Activated naive CD8-positive, alpha-beta T cell treated with anti-CD3 and anti-CD28 coated beads, Interleukin-2, amount 10 ng/mL, durations not matched to agents 7 days and 5 days (primary cell): ENCODE data around the gene SELENON. TPM values are rescaled to one million over a fixed set of nuclear protein-coding genes. Genes with fewer than 3 reads are reported as not detected.

Source experiments
- ATAC-seq: fragments of 150-1000 bp; cut with Tn5 transposase; one replicate; pipeline ENCODE4 v1.10.0; 2021; ENCODE audit warnings: low read depth, moderate library complexity
- POLR2A ChIA-PET: fragments of 350-600 bp; sonication (Branson Sonifier 250); formaldehyde crosslinking; loops from one replicate; lab custom pipeline; 2021; ENCODE audit warnings: antibody characterized with exemption; lab: Charles Lee
- DNase-seq: peaks from one replicate; pipeline ENCODE4 v3.0.0; 2021
- H3K27ac Mint-ChIP-seq: one replicate; pipeline ENCODE4 v1.8.0; 2022; ENCODE audit warnings: mild to moderate bottlenecking, mixed read lengths
- H3K27me3 Mint-ChIP-seq: one replicate; pipeline ENCODE4 v1.8.0; 2022; ENCODE audit warnings: mild to moderate bottlenecking, moderate library complexity, mixed read lengths
- H3K36me3 Mint-ChIP-seq: one replicate; pipeline ENCODE4 v1.8.0; 2021; ENCODE audit warnings: mild to moderate bottlenecking, mixed read lengths
- H3K4me1 Mint-ChIP-seq: one replicate; pipeline ENCODE4 v1.8.0; 2021; ENCODE audit warnings: mixed read lengths
- H3K4me3 Mint-ChIP-seq: one replicate; pipeline ENCODE4 v1.8.0; 2022; ENCODE audit warnings: mild to moderate bottlenecking, moderate library complexity, mixed read lengths
- H3K9me3 Mint-ChIP-seq: one replicate; pipeline ENCODE4 v1.8.0; 2021; ENCODE audit warnings: mixed read lengths
- total RNA-seq, 2 experiments: library from RNA; stranded (reverse); gene quantifications; one replicate each; pipeline ENCODE4 v1.2.3, GENCODE V29; 2021

SELENON gene
- total RNA-seq, 2 experiments from 2014 or later = 10.3 to 11.4 TPM

DNA sequence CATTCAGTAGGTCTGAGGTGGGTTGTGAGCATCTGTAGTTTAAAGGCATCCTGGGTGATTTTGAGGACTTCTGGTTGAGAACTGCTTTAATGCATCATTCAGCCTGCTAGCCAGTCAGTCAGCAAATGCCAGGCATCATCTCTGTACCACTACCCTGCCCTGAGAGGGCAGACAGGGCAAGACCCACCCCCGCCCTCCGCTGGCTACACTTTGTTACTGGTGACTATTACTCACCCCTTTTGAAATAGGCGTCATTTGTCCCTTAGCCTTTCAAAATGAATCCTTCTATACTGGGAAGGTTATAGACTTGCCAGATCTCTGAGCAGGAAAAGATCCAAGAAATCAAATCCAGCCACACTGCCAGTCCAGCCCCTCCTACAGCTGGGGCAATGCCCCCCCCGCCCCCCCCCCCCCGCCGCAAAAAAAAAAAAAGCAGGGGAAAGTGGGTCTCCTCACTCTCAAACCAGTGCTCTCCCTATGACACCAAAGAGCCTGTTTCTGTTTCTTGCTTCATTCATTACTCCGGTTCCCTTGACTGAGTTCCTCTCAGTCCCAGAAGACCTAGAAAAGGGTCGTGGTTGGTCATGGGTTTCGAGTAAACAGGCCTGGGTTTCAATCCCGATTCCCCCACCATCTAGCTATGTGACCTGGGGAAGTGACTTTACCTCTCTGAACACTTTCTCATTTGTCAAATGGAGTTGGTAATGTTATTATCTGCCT is 4.4 kb downstream of the SELENON start:
- Mint-ChIP-seq H3K27me3 (no peaks in the 10 kb centered on the region), H3K4me1 (peaks cover 14% of the 10 kb centered on the region)
- ATAC-seq = no peak

DNA sequence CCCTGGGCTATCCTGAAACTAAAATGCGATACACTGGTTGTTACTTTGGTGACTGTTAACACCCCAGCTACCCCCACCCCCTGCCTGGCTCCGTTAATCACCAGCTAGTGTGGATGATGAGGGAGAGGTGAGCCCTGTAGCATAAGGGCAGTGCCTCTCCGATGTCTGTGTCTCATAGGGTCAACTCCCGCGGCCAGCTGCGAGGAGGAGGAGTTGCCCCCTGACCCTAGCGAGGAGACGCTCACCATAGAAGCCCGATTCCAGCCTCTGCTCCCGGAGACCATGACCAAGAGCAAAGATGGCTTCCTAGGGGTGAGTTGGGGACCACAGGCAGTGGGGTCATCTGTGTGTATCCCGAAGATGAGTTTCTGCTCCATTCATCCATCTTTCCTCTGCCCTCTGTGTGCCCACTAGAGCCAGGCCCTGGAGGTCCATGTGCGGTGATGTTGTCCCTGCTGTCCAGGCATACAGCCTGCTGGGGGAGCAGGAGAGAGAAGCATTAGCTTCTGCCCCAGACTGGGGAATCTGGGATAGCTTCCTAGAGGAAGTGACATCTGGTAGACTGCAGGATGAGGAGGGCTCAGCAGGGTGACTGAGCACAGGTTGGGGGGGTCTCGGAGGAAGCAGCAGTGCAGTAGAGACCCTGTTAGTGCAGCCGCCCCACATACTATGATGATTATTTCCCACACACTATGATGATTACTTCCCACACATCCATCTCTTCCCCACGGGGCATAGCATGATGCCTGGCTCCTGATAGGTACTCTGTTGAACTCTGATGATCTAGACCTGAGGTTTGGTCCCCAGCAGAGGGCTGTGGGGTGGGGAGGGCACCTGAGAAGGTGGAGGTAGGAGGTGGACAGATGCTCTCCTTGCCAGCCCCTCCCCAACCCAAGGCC is 5.2 kb downstream of the SELENON start:
- H3K27me3 Mint-ChIP-seq = no peaks in the 10 kb centered on the region
- no peak for DNase-seq
- no peak overlapping the region for H3K27ac Mint-ChIP-seq
- POLR2A ChIA-PET = no interaction called here
- no peak overlapping the region for H3K4me3 Mint-ChIP-seq
- no peaks in the 10 kb centered on the region for H3K9me3 Mint-ChIP-seq
- H3K36me3 Mint-ChIP-seq = no peaks in the 10 kb centered on the region
- no peak for ATAC-seq
- H3K4me1 Mint-ChIP-seq = peaks cover 14% of the 10 kb centered on the region

More for the DNA sequence above, 4.4 kb downstream of the SELENON start:
- POLR2A ChIA-PET = no interaction called here
- Mint-ChIP-seq H3K9me3 (no peaks in the 10 kb centered on the region), H3K27ac (no peak overlapping the region), H3K4me3 (no peak overlapping the region), H3K36me3 (no peaks in the 10 kb centered on the region)
- no peak for DNase-seq

DNA sequence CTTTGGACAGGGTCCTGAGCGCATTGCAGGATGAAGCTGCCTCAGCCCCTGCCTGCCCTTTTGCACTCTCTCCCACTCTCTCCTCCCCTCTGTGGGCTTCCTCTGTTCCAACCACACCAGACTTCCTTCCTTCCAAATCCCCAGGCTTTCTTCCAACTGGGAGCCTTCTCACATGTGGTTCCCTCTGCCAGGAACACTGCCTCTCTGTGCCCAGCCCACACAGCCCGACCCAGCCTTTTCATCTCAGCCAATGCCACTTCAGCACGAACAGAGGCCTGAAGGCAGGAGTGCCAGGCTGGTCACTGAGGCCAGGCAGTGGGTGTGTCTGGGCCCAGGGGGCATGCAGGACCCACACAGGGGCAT is 5.9 kb downstream of the SELENON start:
- H3K4me1 Mint-ChIP-seq = peaks cover 10% of the 10 kb centered on the region
- no peaks in the 10 kb centered on the region for H3K36me3 Mint-ChIP-seq

DNA sequence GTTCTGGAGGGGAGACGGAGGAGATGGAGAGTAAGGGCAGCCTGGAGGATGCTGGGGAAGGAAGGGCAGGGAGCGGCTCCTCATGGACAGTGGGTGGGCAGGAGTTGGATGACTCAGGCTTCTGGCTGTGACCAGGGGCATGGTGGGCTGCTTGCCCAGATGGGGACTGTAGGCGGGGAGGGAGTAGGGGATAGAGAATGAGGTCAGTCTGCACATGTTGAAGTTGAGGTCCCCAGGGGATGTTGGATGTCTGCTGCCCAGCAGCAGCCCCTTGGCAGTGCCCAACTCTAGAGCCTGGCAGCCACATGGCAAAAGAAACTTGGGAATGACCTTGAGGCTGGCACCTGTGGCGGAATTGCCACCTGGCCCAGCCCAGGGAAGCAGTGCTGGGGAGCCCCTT is 6.4 kb downstream of the SELENON start:
- H3K9me3 Mint-ChIP-seq = no peaks in the 10 kb centered on the region
- H3K27me3 Mint-ChIP-seq = no peaks in the 10 kb centered on the region
- no peak for ATAC-seq
- peaks cover 13% of the 10 kb centered on the region for H3K4me1 Mint-ChIP-seq
- DNase-seq = no peak
- H3K4me3 Mint-ChIP-seq = no peak overlapping the region
- POLR2A ChIA-PET = no interaction called here
- no peak overlapping the region for H3K27ac Mint-ChIP-seq
- no peaks in the 10 kb centered on the region for H3K36me3 Mint-ChIP-seq

More for the DNA sequence above, 5.9 kb downstream of the SELENON start:
- DNase-seq (no peak), ATAC-seq (no peak)
- POLR2A ChIA-PET = no interaction called here
- Mint-ChIP-seq H3K27ac (no peak overlapping the region), H3K27me3 (no peaks in the 10 kb centered on the region), H3K4me3 (no peak overlapping the region), H3K9me3 (no peaks in the 10 kb centered on the region)

DNA sequence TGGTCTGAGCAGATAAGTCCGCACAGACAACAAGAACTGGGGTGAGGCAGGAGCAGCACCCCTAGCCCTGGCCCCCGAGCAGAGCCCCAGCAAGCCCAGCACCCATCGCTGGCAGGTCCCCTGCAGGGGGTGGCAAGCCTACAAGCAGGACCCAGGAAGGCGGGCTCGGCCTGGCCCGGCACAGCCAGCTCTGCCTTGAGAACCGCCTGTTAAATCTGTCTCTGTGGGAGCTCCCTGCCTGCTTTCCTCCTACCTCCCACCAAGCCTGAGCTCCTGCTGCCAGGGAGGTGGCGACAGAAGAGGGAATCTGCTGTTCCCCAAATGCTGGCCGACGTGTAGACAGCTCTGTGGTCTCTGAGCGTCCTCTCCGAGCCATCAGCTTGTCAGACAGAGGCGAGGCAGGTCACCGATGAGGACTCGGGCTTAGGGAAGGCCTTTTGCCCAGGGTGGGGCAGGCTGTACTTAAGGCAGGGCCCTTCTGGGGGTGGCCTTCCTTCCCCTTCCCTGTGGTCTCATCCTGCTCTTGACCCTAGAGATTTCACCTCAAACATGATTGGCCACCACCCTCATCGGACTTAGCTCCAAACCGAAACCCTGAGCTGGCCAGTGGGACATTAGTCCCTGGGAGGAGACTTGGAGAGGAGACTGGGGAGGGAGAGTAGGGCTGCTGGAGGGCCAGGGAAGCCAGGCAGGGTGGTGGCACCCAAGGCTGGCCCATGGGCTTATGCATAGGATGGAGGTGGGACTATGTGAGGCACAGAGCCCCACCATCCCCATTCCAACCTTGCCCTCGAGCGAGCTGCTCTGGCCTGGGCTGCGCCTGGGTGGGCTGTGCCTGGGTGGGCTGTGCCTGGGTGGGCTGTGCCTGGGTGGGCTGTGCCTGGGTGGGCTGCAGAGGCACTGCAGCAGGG is 7.7 kb downstream of the SELENON start:
- no peaks in the 10 kb centered on the region for H3K36me3 Mint-ChIP-seq
- POLR2A ChIA-PET = interaction anchor here (0.7 kb wide), 1 partner anchor 246 kb away, joined by 3 read pairs; no protein-coding TSS in a partner anchor
- H3K4me3 Mint-ChIP-seq = no peak overlapping the region
- DNase-seq (no peak), ATAC-seq (no peak)
- H3K27me3 Mint-ChIP-seq = no peaks in the 10 kb centered on the region
- H3K4me1 Mint-ChIP-seq = peaks cover 8% of the 10 kb centered on the region
- H3K27ac Mint-ChIP-seq = no peak overlapping the region
- no peaks in the 10 kb centered on the region for H3K9me3 Mint-ChIP-seq

DNA sequence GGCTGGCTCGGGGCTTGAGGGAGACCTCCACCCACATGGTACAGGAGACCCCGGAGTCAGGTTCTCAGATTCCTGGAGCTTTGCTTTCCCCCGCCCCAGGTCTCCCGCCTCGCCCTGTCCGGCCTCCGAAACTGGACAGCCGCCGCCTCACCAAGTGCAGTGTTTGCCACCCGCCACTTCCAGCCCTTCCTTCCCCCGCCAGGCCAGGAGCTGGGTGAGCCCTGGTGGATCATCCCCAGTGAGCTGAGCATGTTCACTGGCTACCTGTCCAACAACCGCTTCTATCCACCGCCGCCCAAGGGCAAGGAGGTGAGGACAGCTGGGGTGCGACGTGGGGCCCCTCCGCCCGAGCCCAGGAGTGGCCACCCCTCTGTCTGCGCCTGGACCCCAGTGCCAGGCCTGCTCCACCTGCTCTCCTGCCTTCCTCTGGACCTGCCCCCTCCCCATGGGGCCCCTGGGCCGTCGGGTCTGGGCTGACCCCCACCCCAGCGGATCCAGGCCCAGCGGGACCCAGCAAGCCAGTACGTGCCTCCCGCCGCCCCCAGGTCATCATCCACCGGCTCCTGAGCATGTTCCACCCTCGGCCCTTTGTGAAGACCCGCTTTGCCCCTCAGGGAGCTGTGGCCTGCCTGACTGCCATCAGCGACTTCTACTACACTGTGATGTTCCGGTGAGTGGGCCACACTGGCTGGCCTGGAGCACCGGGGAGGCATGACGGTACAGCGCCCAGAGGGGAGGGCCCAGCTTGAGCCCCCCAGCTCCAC is 8.7 kb downstream of the SELENON start:
- POLR2A ChIA-PET = interaction anchor here (0.7 kb wide), 1 partner anchor 245 kb away, joined by 3 read pairs; no protein-coding TSS in a partner anchor
- Mint-ChIP-seq H3K4me3 (no peak overlapping the region), H3K36me3 (no peaks in the 10 kb centered on the region), H3K9me3 (no peaks in the 10 kb centered on the region), H3K4me1 (peaks cover 3% of the 10 kb centered on the region), H3K27ac (no peak overlapping the region), H3K27me3 (no peaks in the 10 kb centered on the region)
- no peak for DNase-seq
- ATAC-seq = no peak

DNA sequence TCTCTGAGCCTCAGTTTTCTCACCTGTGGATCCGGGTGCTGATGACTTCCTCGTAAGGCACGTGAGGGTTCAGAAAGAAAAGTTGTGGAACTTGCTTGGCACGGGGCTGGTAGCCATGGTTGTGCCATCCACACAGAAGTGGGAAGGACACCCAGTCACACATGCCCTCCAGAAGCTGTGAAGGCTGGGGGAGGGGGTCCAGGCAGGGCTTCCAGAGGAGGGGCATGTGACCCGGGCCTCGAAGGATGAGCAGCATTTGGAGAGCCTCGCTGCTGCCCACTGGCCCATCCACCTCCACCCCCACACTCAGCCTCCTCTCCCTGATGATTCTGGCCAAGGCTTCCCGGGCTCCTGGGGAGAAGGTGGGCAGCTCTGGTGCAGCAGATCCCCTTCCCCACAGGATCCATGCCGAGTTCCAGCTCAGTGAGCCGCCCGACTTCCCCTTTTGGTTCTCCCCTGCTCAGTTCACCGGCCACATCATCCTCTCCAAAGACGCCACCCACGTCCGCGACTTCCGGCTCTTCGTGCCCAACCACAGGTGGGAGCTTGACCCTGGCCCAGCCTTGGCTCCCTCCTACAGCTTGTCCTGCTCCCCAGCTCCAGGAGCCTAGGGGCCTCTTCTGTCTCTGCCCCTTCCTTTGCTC is 9.4 kb downstream of the SELENON start:
- no peaks in the 10 kb centered on the region for H3K27me3 Mint-ChIP-seq
- H3K4me1 Mint-ChIP-seq = peaks cover 3% of the 10 kb centered on the region
- no peak overlapping the region for H3K4me3 Mint-ChIP-seq
- H3K9me3 Mint-ChIP-seq = no peaks in the 10 kb centered on the region
- H3K36me3 Mint-ChIP-seq = no peaks in the 10 kb centered on the region
- no peak for ATAC-seq
- POLR2A ChIA-PET = no interaction called here
- DNase-seq = no peak
- H3K27ac Mint-ChIP-seq = no peak overlapping the region

DNA sequence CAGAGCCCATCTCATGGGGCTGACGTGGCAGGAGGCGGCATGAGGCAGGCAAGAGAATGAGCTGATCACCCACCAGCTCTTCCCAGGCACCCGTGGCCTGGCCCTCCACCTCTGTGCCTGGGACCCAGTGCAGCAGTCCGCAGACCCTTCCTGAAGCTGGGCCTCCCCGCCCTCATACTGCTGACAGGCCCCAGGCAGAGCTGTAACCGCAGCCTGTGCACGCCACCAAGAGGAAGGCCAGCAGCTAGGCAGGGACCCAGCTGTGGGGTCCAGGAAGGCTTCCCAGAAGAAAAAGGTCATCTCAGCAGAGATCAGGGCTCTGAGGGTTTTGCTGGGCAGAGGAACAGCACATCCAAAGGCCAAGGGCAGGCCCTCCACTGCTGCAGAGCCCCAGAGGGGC is 9.9 kb downstream of the SELENON start:
- ATAC-seq (no peak), DNase-seq (no peak)
- POLR2A ChIA-PET = no interaction called here
- Mint-ChIP-seq H3K36me3 (no peaks in the 10 kb centered on the region), H3K27ac (no peak overlapping the region), H3K4me1 (peaks cover 3% of the 10 kb centered on the region), H3K4me3 (no peak overlapping the region), H3K27me3 (no peaks in the 10 kb centered on the region), H3K9me3 (no peaks in the 10 kb centered on the region)

DNA sequence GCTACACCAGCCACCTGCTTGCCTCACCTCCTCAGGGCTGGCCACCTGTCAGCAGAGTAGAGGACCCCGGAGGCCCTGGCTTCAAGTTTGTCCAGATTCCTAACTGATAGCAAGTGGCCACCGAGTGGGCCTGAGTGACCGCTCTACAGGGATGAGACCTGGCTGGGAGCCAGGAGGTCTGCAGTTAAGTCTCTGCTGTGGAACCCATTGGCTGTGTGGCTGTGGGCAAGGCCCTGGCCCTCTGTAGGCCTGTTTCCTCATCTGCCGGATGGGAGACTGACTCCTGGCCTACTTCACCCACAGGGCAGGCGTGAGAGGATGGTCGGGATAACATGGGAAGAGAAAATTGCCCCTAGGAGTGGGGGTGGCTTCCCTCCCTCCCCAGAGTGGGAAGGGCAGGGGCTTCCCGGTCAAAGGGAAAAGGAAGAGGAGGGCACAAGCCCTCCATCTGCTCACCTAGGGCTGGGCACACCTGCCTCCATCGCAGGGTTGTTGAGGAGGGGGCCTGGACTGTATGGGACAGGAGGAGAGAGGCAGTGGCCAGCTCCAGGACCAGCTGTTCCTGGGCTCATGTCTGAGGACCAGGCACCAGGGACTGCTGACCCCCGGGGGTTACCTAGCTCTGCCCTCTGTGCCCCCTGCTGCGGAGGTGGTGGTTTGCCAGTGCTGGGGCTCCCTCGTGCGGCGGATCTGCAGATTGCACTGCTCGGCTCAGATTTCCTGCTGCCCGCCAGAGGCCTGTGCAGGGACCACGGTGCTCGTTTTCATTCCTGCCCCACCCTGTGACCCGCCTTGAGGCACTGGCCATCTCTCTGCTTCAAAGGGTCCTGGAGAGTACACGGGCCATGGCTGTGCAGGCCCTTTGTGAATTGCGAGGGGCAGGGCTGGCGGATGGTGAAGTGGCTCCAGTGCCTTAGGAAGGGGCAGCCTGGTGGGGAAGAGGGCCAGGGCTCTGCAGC is 10.6 kb downstream of the SELENON start:
- ATAC-seq = peak; percentile 69
- peak; percentile 90 for DNase-seq
- no peaks in the 10 kb centered on the region for H3K9me3 Mint-ChIP-seq
- H3K27me3 Mint-ChIP-seq = no peaks in the 10 kb centered on the region
- peaks cover 3% of the 10 kb centered on the region for H3K4me1 Mint-ChIP-seq
- H3K4me3 Mint-ChIP-seq = no peak overlapping the region
- POLR2A ChIA-PET = interaction anchor here (1.1 kb wide), 1 partner anchor 202 kb away, joined by 3 read pairs; no protein-coding TSS in a partner anchor
- H3K27ac Mint-ChIP-seq = no peak overlapping the region
- H3K36me3 Mint-ChIP-seq = no peaks in the 10 kb centered on the region

DNA sequence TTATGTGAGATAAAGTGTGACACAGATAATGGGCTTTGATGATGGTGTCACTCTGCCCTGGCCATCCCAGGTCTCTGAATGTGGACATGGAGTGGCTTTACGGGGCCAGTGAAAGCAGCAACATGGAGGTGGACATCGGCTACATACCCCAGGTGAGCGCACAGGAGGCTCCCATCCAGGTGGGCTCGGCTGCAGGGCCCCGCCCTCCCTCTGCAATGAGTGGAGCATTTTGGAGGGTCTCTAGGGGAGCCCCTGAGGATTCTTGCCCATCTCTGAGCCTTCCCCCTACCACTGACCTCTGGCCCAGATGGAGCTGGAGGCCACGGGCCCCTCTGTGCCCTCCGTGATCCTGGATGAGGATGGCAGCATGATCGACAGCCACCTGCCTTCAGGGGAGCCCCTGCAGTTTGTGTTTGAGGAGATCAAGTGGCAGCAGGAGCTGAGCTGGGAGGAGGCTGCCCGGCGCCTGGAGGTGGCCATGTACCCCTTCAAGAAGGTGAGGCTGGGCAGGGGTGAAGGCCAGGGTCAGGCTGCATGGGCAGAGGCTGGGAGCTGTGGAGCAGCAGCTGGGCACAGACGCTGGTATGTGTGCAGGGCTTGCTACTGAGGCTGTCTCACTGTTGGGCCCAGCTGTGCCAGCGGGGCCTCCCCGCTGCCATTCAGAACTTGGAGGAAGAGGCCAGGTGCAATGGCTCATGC is 11.5 kb downstream of the SELENON start:
- POLR2A ChIA-PET = interaction anchor here (1.1 kb wide), 1 partner anchor 203 kb away, joined by 3 read pairs; no protein-coding TSS in a partner anchor
- no peak for DNase-seq
- H3K36me3 Mint-ChIP-seq = no peaks in the 10 kb centered on the region
- no peaks in the 10 kb centered on the region for H3K27me3 Mint-ChIP-seq
- H3K9me3 Mint-ChIP-seq = no peaks in the 10 kb centered on the region
- ATAC-seq = no peak
- no peak overlapping the region for H3K4me3 Mint-ChIP-seq
- peaks cover 3% of the 10 kb centered on the region for H3K4me1 Mint-ChIP-seq
- H3K27ac Mint-ChIP-seq = no peak overlapping the region
